ENCODE measurements around the gene CIPC. TPM values are rescaled to one million over a fixed set of nuclear protein-coding genes. Genes with fewer than 3 reads are reported as not detected.

The CIPC gene
- total RNA-seq, 1 donor from 2014 or later: 15.0 TPM

GRCh38 chr14:77124345-77125280 lies 26.6 kb downstream of the CIPC start:
- no peak for DNase-seq (ENCODE audit: low read depth, low spot score)

- no peak for DNase-seq (ENCODE audit: low read depth, low spot score)
These were observed 27.3 kb downstream of the CIPC start for GRCh38 chr14:77125281-77125801.

- DNase-seq (ENCODE audit: low read depth, low spot score): no peak
These were observed 27.8 kb downstream of the CIPC start for GRCh38 chr14:77125823-77126325.

GRCh38 chr14:77126461-77126990 lies 28.5 kb downstream of the CIPC start:
- no peak for DNase-seq (ENCODE audit: low read depth, low spot score)

- DNase-seq (ENCODE audit: low read depth, low spot score): no peak
These were observed 30.4 kb downstream of the CIPC start for GRCh38 chr14:77128414-77128891.

GRCh38 chr14:77130386-77130785 lies 32.3 kb downstream of the CIPC start:
- no peak for DNase-seq (ENCODE audit: low read depth, low spot score)

- DNase-seq (ENCODE audit: low read depth, low spot score): no peak
These were observed 33.1 kb downstream of the CIPC start for GRCh38 chr14:77131206-77131605.

GRCh38 chr14:77131871-77132486 lies 33.9 kb downstream of the CIPC start:
- no peak for DNase-seq (ENCODE audit: low read depth, low spot score)

- DNase-seq (ENCODE audit: low read depth, low spot score): no peak
These were observed 35.8 kb downstream of the CIPC start for GRCh38 chr14:77133720-77134338.

- DNase-seq (ENCODE audit: low read depth, low spot score): no peak
These were observed 41.0 kb downstream of the CIPC start for GRCh38 chr14:77139022-77139421.

- no peak for DNase-seq (ENCODE audit: low read depth, low spot score)
These were observed 41.7 kb downstream of the CIPC start for GRCh38 chr14:77139540-77140358.

GRCh38 chr14:77140359-77141213 lies 42.5 kb downstream of the CIPC start:
- no peak for DNase-seq (ENCODE audit: low read depth, low spot score)

- no peak for DNase-seq (ENCODE audit: low read depth, low spot score)
These were observed 43.4 kb downstream of the CIPC start, which contains the start of gene ZDHHC22 for GRCh38 chr14:77141214-77142004. Gene ZDHHC22 (minus strand): TSS chr14:77141791. CDS start chr14:77139738, 2,053 bp downstream.

GRCh38 chr14:77142005-77142800 lies 44.1 kb downstream of the CIPC start:
- DNase-seq (ENCODE audit: low read depth, low spot score): no peak

- DNase-seq (ENCODE audit: low read depth, low spot score): no peak
These were observed 45.0 kb downstream of the CIPC start for GRCh38 chr14:77143071-77143470.

- DNase-seq (ENCODE audit: low read depth, low spot score): no peak
These were observed 46.5 kb downstream of the CIPC start for GRCh38 chr14:77144412-77145115.

Measured in pulmonary artery endothelial cell (primary cell).